Left kidney (tissue), 2 donors: ENCODE measurements around the gene STIM1. TPM values are rescaled to one million over a fixed set of nuclear protein-coding genes. Genes with fewer than 3 reads are reported as not detected.
"Not testable (repeated sequence)": the region's sequence is repeated elsewhere in the genome, so short reads cannot be mapped to it uniquely, and the experiment has no call there.

Experiments used
- DNase-seq: peaks from one replicate; pipeline ENCODE4 v3.0.0-alpha.2; 2013
- polyA plus RNA-seq: library from polyadenylated mRNA; unstranded; fragments of 120-200 nt; gene quantifications from one replicate; pipeline ENCODE4 v1.2.1, GENCODE V29; 2013; ENCODE audit not compliant: insufficient read length

Gene STIM1
- polyA plus RNA-seq, 1 donor: 37.1 TPM

DNA sequence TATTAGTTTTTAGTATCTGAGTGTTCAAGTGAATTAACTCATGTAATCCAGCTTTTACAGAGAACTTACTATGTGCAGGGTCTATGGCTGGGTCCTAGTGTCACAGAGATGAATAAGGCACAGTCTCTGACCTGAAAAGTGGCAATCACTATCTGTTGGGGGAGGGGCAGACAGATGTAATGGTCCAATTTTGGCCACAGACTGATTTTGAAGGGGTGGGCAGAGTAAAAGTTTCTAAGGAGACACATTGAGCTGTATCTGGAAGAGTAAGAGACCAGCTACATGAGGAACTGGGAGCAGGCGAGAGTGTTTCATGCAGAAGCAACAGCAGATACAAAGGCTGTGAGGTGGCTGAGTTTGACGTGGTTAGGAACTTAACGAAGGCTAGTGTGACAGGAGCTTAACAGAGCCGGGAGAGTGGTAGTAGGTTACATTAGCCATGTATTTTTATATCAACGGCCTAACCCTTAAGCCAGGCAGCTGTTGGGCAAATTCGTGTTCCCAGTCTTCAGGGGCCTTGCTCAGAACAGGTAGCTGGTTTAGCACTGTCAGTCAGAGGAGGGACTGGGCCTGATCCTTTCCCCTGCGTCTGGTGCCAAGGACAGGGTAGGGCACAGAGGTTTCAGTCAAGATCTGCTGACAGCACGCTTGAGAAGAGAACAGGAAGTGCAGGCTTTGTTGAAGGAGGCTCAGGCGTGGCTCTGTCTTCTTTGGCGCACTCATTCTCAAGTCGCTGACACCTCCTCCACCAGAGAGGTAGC is 1.4 kb upstream of the STIM1 start:
- no peak for DNase-seq

DNA sequence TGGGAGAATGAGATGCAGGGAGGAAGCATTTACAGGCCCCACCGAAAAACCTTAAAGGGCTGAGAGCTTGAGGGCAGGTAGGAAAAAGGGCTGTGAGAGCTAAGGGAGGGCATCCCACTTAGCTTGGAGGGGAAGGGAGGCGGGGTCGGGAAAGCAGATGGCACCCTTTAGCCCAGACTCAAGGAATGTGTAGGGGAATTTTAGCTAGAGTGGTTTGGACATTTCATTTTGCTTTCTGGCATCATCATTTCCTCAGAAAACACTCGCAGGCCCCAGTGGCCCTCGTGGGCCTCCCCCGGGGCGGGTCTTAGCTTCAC is 846 bp upstream of the STIM1 start:
- no peak for DNase-seq

DNA sequence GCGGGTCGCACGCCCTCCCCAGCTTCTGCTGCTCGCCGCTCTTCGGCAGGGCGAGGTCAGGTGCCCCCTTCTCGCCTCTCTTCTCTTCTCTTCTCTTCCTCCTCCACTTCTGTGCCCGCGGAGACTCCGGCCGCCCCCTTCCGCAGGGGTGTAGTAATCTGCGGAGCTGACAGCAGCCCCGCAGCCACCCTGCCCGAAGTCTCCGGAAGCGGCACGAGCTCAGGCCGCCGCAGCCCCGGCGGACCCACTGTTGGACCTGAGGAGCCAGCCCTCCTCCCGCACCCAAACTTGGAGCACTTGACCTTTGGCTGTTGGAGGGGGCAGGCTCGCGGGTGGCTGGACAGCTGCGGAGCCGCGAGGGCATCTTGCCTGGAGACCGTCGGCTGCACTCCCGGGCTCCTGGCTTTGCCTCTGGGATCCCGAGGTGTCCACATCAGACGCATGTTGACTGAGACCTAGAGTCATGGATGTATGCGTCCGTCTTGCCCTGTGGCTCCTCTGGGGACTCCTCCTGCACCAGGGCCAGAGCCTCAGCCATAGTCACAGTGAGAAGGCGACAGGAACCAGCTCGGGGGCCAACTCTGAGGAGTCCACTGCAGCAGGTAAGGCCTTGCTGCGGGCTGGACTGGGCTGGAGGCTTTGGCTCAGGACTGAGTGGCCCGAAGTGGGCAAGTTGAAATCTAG is 486 bp downstream of the STIM1 start:
- DNase-seq: no peak

DNA sequence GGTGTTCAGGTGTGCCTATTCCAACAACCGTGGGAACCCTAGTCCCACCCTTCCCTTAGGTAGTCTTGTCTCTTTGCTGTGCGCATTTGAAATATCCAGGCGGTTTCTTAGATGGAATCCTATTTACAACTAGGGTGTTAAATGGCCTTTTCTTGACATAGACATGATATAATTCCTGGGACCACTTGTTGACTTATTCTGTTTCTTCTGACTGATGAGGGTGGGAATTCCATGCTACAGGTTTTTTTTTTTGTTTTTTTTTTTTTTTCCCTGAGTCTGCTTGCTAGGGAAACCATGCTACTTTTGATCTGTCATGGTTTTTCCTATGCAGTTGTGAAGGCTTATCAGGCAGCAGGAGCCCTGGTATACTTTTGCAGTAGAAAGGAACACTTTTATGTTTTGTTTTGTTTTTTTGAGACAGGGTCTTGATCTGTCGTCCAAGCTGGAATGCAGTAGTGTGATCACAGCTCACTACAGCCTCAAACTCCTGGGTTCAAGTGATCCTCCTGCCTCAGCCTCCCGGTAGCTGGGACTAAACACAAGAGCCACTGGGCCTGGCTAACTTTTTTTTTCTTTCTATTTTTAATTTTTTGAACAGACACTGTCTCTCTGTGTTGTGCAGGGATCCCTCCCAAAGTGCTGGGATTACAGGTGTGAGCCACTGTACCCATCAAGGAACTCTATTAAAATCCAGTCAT is 1.5 kb downstream of the STIM1 start:
- DNase-seq: no peak

DNA sequence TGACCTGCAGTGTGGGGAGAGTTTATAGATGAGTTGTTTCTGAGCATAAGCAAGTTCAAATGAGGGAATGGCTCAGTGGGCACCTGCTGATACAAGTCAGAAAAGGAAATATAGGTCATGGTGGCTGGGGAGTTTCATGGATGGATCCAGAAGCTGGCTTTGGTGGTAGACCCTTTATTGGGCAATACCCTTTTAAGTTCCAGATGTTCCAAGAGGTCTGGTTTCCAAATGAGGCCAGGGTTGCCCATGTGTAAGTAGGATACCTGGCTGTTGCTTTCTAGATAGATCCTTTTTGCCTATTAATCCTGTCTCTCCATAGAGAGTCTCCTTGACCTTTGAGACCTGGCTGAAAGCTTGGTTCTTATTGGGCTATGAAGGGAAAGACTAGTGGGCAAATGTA is 2.2 kb downstream of the STIM1 start:
- DNase-seq: no peak

DNA sequence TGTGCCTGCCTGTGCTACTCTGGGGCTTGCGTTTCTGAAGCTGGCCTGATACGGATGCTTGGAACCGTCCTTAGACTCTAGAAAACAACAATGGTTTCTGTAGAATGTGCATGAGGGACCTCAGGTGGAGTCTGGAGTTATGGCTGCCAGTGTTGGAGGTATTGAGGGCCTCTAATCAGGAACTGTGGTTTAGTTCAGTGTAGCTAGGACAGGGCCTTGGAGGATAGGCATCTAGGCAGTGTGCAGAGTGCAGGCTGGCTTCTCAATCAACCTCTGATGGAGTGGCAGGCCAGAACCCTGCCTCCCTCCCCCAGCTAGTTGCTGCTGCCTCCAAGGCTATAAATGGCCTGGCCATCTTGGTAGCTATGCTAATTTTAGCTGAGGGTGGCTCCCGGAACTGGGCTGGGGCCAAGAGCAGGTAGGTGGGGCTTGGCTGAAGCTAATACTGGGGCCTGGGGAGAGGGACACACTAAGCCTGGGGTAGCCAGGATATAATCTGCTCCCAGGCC is 4.0 kb downstream of the STIM1 start:
- no peak for DNase-seq

DNA sequence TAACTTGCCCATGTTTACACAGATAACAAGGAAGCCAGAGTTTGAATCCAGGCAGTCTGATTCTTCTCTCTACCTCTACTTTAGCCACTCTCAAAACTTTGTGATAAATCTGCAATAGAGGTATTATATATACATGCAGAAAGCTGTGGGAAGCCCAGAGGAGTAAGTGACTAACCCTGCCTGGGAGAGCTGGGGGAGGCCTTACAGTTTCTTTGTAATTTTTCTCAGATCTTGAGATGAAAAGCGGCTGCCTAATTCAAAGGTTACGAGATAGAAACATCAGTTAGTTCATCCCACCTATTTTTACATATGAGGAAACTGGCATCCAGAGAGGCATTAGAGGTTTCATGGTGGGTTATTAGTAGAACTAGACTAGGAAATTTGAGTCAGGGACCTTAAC is 4.9 kb downstream of the STIM1 start:
- DNase-seq: no peak

DNA sequence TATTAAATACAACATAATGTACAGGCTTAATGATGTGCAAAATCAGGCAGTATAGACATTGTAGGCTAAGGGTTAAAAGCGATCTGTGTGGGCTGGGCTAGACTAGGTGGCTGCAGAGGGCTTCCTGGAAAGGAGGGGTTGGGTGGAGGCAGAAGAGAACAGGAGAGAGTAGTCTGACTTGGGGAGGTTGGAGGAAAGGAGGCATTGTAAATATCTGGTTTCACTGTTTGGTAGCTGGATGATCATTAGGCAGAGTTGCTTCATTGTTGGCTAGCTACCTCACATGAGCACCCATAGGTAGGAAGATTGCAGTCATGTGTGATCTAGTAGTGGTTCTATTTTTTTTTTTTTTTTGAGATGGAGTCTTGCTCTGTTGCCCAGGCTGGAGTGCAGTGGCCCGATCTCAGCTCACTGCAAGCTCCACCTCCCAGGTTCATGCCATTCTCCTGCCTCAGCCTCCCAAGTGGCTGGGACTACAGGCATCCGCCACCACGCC is 5.5 kb downstream of the STIM1 start:
- not testable (repeated sequence) for DNase-seq

DNA sequence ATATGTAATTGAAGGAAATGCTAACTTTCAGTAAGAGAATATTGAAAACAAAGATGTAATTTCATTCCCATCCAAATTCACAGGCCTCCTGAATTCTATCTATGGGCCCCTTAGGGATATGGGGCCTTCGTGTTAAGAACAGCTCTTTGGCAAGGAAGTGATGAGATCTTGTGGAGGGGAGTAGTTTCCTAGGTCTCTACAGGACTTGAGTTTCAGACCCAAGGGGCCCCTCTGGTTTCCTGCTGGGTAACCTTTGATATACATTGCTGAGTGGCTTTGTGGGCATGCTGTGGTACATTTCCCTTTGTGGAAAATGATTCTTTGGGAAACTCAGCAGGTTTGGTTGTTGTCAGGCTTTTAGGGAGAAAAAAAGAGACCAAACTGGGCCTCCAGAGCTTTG is 6.2 kb downstream of the STIM1 start:
- DNase-seq: no peak

DNA sequence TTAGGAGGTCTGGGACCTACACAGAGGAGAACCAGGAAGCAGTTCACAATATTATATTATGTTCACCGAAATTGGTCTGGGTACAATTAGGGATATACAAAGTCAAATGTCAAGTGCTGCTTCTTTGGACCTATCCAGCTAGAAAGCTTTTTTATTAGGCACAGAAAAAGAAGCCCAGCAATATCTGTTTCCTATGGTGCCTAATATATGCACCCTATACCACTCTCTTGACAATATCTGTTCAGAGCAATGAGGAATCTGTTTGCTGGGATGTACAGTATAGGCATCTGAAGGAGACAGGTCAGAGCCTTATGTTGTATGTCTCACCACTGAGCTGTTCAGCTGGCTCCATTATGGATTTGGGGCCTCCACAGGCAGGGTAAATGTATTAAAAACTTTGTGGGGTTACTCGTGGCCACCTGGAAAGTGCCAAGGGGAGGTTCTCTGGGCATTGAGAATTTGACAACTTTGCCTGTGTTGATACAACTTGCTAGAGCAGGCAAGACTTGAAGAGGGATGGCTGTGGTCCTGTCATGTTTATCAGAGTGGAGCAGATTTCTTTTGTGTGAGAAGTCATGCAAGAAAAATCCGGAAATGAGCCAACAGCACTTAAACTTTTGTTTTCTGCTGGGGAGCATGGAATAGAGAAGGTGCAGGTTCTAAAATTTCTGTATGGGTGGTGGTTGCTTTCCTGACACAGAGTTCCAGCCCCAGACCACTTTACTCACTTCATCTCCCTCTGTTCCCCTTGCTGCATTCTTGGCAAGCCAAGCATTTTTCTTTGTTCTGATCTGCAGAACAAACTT is 10.1 kb downstream of the STIM1 start:
- DNase-seq: no peak

DNA sequence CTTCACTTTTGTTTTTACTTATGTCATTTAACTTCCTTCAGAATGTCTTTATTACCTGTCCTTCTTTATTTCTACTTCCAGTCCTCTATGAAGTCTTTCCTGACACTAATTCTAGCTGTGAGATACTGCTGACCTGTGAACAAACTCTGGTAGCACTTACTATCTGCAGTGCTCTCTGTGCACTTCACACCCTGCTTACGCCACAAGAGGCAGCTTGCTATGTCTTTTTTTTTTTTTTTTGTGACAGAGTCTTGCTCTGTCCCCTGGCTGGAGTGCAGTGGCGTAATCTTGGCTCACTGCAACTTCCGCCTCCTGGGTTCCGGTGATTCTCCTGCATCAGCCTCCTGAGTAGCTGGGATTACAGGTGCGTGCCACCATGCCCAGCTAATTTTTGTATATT is 10.7 kb downstream of the STIM1 start:
- DNase-seq: no peak

DNA sequence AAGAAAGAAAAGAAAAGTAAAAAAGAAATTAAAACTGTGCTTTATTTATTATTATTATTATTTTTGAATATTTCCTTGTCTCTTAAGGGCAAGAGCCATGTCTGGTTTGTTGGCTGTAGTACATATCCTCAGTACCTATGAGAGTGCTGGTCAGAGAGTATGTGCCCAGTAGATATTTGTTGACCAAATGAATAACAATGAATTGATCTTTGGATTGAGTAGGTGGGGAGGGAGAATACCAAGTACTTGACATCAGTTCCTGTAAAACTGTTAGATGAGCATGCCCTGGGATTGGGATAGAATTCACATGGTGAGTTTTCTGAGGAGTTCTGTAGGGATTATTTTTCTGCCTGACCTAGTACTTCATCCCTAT is 11.4 kb downstream of the STIM1 start:
- DNase-seq: no peak

DNA sequence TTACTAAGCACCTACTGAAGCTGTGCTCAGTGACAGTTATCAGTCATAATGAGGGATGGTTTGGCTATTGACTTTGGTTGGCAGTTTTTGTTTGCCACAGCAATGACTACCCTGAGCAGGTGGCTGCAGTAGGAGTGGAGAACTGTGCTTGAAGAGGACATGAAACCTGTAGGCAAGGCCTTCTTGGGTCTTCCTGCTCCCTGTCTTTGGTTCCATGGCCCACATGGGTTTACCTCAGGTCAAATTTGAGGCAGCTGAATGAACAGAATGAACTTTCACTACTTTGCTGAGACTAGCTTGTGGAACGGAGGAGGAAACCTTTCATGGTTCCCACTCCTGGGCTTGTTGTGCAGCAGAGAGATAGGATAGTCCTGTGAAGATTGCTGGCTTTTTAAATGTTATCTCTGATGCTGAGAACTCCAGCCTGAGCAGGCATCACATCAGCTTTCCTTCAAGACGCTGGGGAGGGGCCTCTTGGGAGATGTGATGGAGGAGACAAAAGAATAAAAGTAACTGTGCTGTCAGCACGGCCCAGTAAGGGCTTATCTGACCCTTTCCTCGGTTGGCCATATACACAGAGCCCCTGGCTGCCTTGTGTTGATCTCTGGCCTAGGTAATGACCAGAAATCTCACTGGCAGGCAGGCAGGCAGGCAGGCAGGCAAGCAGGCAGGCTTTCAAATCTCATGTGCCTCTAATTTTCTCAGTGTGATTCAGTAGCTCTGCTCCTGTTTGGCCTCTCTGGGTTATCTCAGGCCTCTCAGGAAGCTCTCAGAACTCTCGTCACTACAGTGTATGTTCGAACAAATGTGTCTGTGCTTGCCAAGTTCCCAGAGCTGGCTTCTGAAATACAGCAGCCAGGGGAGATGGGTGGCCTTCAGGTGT is 12.0 kb downstream of the STIM1 start:
- no peak for DNase-seq

DNA sequence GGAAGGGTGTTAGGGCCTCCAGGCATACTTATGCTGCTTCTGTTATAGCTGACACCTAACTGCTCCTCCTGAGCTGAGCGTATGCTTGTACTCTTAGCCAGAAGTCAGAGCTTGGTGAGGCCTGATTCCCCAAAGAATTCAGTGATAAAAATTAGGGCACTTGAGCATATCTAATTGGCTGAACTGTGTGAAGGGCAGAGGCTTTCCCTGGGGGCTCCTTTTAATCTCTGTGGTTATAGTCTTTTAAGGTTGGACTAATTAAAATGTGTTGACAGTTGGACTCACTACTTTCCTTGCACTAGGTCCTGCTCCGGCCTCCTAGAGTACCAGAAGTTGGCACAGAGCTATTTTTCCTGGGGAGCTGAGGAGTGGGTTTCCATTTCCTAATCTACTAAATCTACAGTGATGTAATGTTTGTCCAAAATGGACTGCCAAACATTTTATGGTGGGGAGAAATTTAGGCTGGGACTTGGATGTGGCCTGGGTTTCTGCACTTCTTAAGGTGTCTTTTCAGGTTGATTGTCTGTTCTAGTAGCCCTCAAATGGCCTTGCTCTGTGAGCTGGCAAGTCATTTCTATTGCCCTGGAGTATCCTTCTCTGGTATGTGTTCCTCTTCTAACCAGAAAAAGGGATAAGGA is 18.4 kb downstream of the STIM1 start:
- DNase-seq: no peak

DNA sequence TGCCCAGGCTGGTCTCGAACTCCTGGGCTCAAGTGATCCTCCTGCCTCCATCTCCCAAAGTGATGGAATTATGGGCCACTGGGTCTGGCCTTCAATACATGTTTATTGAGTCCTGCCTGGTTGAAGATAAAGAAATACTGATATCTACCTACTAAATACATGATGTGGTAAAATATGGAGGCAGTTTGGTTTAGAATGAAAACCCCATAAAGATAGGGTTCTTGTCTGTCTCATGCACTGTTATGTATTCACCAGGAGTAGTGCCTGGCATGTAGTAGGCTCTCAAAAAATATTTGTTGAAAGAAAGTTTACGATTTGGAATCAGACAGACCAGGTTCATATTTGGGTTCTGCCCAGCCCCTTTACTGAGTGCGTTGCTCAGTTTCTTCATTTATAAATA is 21.1 kb downstream of the STIM1 start:
- DNase-seq: no peak

DNA sequence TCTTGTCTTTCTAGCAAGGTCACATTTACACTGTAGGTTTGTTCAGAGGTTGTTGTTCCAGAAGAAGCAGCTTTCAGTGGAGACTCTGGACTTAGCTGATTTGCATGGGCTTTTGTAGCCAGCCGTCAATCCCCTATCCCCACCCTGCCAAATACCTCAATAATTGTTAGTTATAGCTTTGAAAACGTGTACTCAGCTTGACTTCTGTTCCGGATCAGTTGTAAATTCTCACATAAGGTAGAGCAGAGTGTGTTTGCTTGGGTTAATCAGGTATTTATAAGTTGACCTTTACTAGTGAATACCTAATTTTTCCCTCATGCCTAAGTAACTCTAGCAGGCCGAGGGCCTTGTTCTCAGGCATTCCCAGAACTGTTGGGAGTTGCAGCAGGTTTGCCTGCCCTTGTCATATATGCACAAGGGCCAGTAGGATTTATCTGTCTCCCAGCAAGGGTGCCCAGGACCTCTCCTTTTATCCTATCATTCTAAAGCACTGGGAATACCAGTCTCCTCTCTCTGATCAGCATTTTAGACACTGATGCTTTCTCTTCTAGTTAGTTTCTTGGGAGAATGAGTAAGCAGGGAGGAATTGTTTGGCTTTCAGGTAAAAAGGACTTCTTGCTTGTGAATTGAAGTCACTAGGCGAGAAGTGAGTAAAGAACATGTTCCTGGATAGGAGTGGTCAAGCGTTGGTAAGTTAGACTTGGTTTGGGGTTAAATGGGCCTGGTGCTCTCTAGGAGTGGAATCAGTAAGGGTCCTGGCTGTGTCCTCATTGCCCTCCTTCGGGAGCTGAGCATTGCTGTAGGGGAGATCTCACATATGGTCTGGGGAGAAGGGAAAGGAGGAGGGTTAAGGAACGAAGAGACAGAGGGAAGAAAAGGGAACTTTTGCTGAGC is 22.1 kb downstream of the STIM1 start:
- no peak for DNase-seq

DNA sequence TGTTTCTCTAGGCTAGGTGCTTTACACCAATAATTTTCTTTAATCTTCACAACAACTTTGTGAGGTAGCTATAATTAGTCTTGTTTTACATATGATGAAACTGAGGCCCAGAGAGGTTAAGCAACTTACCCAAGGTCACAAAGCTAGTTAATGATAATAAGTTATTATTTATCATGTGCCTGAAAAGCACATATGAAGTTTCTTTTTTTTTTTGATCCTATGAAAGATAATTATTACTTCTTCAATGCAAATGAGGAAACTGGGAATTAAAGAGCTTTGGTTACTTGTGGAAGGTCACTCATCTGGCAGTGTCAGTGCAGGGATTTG is 22.8 kb downstream of the STIM1 start:
- DNase-seq: no peak

DNA sequence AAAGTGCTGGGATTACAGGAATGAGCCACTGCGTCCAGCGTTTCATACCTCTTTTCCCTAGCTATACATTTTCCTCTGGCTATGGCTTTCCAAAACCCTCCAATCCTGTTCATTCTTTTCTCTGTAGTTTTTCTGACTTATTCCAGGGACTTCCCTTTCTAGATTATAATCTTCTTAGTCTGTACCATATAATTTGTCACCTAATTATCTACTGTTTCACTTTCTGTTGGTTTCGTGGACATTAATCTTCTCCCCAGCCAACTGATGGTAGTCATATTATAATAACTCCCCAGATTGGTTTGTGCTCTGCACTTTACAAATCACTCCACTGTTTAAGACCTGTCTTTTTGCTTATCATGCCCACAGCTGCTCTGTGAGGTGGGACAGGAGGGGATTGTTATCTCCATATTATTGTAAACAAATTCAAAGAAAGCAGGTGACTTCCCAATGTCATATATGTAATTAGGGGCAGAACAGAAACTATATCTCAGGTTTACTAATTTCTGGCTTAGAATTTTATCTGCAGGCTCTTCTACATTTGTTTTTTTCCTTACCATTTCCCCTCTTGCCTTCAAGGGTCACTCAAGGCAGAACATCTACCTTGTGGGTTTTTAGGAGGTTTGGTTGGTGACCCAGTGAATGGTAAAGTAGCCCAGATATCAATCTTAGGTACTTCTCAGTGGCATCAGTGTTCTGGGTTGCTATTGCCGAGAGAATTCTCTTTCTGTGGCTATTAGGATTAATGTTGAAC is 23.9 kb downstream of the STIM1 start:
- DNase-seq: no peak

DNA sequence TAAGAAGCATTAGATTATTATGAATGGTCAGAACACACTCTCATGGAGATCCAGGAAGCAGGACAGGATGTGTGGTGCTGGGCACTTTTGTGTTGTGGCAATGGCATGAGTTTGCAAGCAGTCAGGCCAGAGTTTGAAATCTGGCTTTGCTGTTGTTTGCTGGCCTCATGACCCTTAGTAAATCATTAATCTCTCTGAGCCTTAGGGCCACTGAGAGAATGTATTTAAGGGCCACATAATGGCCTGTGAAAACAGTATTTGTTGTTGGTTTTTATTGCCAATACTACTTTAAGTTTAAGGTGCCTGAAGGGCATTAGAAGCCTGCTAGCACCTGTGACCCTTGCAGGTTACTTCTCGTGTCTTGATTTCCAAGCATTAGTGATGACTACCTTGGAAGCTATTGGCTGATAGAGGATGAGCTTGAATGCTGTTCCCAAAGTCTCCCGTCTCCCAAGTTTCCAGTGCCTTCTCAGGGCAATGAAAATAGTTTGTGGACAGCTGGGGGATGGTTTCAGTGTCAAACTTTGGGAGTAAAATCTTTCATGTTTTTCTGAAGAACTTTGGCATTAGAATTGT is 24.6 kb downstream of the STIM1 start:
- DNase-seq: no peak
